Measurements from ENCODE around the gene GPR37L1.

Gene GPR37L1, protein sequence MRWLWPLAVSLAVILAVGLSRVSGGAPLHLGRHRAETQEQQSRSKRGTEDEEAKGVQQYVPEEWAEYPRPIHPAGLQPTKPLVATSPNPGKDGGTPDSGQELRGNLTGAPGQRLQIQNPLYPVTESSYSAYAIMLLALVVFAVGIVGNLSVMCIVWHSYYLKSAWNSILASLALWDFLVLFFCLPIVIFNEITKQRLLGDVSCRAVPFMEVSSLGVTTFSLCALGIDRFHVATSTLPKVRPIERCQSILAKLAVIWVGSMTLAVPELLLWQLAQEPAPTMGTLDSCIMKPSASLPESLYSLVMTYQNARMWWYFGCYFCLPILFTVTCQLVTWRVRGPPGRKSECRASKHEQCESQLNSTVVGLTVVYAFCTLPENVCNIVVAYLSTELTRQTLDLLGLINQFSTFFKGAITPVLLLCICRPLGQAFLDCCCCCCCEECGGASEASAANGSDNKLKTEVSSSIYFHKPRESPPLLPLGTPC

DNA sequence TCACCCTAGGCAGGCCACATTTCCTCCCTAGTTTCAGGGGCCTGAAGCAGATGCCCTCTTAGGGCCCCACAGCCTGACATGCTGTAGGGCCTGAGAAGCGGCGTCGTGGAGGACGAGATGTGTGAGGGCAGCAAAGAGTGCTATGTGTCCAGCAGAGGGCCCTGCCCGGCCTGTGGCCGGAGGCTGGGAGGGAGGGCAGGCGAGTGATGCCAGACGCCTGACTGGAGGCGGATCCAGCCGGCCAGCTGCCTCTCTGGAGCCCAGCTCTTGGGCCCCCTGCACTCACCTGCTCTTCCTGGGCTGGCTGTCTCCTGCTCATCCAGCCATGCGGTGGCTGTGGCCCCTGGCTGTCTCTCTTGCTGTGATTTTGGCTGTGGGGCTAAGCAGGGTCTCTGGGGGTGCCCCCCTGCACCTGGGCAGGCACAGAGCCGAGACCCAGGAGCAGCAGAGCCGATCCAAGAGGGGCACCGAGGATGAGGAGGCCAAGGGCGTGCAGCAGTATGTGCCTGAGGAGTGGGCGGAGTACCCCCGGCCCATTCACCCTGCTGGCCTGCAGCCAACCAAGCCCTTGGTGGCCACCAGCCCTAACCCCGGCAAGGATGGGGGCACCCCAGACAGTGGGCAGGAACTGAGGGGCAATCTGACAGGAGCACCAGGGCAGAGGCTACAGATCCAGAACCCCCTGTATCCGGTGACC, at the start of gene GPR37L1:
Gene GPR37L1 (plus strand): TSS at position 279 of the 697 bp plus-strand sequence. CDS start 47 bp downstream, at position 326.
- no peak for DNase-seq

DNA sequence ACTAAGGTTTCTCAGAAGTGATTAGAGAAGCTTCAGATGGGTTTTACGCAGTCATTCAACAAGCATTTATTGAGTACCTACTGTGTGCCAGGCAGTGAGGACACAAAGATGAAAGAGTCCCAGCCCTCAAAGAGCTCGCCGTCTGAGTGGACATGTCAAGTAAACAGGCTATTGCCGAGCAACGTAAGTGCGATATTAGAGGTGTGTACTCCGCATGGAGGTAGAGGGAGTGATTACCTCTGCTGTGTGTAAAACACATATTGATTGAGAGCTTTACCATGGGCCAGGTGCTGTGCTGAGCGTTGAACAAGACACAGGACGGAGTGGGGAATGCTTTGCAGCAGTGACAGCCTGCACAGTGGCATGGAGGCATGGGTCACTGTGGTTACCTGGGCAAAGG, 49.5 kb upstream of the GPR37L1 start:
- DNase-seq: no peak

DNA sequence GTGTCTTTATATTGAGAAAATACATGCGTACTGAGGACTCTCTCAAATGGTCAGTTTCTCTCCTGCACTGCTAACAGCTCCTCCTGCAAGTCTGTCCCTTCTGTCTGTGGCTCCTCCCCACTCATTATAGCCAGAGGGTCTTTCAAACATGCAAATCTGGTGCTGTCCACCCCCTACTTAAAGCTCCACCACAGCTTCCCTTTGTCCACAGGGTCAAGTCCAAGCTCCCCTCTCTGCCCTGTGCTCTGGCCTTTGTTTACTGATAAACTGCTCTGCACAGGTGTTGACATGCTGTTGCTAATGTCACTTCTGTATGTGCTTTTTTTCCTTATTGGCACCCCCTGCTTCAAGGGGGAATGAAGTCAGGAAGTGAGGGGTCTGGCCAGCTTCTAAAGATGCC, 47.7 kb upstream of the GPR37L1 start:
- no peak for DNase-seq

DNA sequence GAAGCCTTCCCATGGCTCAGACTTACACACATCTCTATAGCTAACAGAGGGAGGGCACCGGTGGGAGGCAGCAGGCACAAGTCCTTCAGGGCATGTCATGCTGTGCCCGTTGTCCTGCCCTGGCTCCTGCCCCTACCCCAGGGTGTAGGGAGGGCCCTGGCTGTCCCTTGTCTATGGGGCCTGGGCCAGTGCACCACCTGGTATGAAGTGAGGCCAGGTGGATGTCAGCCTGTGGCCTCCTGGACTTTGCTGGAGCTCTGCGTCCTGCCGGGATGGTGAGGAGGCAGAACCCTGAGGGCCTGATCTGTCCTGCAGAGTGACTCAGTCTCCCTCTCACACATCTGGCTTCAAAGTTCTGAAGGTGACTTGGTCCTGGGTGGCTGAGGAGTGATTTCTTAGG, 47.3 kb upstream of the GPR37L1 start:
- no peak for DNase-seq

DNA sequence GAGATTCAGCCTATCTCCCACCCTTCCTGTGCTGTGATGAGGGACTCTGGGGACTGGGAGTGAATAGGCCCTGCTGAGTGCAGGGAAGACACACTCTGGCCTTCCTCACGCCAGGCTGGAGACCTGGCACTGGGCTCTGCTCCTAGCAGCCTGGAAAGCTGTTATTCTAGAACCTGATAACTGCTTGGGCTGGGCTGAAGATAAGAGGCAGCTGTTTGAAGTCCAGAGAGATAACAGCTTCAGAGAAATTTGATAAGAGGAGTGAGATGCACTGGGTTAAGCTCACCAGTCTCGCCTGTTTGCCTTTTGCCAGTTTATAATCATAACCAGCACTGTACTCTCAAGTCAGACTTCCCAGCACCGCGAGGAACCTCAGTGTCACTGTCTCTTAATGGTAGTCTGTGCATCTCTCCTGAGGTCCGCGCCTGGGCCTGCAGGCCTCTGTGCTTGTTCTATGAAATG, 46.6 kb upstream of the GPR37L1 start:
- DNase-seq: no peak

DNA sequence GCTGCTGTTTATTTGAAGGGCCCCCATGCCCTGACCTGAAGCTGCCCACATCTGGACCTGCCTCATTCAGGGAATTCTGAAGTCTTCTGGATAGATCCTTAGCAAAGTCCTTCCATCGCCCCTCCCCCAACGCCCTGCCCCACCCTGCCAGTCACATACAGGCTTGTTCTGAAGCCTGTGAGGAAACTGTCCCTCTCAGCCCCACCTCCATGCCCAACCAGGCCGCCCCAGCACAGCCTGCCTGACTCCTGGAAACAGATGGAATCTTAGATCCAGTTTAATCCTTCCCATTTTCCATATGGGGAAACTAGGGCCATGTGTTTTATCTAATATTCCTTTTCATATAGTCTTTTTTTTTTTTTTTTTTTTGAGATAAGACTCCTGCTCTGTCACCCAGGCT, 44.5 kb upstream of the GPR37L1 start:
- DNase-seq: no peak

DNA sequence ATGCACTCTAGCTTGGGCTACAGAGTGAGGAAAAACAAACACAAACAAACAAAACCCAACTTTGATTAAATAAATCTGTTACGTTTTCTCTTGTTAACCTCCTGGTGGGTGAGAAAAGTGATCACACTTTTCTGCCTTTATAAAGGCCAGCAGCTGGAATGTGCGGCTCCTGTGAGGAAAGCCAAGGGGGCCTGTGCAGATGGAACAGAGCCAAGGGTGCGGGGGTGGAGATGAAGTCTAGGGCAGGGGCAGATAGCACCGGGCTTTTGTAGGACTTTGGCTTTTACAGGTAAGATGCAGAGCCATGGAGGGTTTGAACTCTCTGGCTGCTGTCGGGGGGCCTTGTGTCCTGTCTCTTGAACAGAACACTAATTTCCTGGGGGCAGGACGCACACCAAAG, 40.7 kb upstream of the GPR37L1 start:
- no peak for DNase-seq

DNA sequence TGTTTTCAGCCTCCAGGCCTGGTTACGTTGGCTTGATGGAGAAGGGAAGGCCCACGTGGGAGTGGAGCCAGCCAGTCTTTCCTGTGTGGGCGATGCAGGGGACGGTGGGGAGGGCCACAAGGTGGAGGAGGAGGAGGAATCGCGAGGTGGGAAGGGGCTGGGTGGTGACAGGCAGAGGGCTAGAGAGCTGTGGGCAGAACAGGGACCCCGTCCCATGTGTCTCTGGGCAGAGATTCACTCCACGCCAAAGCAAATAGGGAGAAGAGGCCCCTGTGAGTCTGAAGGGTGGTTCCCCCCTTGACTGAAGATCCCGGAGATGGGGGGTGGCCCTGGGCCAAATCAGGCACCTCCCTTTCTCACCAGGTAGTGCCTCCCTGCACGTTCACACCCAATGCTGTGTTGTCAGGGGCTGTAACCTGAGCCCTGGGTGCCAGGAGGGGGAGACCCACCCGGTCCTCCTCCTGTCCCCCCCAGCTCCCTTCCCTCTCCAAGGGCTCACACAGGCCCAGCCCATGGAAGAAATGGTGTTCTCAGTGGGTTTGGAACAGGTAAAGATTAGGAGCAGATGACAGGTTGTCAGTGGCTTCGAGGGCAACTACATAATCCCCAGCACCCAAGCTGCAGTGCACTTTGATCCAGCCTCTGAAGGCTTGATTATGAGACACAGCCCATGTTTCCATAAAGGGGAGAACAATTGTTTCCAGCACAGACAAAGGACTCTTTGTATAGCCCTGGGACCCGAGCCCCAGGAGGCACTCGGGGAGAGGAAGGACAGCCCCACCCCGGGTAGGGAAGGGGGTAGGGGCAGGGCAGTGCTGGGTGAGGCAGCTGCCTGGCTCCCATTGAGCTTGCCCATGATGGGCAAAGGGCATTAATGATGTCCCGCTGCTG, 37.7 kb upstream of the GPR37L1 start:
- peak; percentile 79 for DNase-seq

DNA sequence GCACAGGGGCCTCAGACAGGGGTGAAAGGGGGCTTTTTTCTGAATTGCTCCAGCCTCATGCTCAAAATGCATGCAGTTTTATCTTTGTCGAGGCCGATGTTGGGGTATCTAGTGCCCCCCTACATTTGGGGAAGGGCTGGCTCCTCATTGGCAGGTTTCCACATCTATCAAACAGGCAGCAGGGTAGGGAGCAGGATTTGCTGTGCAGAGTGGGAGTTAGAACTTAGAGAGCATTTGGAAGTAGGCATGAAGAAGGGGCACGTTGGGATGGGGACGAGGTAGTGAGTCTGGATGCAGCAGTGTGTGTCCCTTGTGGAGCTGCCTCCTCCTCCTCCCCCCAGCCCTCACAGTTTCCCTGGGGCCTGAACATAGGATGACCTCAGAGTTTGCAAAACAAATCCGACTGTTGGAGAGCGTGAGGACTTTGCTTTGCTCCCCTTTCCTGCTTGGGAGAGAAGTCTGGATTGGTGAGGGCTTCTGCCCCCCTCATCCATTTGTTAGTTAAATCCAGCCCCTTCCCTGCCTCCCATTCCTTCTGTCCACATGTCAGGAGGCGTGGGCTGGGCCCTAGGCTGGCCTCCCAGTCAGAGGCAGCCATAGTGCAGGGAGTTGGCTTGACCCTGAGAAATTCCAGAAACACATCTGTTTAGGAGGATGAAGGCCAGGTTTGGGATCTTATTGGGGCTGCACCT, 36.9 kb upstream of the GPR37L1 start:
- no peak for DNase-seq

DNA sequence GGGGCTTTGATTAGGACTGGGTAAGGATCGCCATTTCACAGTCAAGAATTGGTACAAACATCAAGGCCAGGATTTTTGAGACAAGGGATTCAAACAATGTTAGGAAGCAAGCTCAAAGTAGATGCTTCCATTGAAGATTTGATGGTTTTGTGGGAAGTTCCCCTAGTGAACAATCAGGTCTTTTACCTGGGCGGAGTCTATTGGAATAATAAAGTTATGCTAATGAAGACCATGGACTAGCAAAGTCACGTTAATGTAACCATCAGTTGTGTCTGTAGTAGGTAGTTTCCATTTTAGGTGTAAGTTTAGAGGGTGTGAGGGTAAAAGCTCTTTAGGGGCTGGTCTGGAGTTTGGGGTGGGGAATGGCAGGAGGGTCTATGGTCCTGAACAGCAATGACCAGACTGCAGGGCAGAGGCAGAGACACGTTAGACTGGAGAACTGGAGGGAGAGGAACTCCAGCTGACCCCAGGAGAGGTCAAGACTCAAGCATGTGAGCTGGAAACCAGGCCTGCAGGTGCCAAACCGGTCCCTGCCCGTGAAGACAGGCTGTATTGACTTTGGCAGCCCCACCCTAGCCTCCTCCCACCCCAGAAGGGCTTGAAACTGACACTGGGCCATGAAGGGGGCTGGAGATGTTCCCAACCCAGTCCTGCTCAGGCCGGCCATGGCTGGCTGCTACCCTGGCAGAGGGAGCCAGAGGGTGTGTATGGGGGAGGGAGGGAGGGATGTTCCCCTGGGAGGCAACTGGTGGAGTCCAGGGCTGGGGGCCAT, 36.0 kb upstream of the GPR37L1 start:
- DNase-seq: no peak

DNA sequence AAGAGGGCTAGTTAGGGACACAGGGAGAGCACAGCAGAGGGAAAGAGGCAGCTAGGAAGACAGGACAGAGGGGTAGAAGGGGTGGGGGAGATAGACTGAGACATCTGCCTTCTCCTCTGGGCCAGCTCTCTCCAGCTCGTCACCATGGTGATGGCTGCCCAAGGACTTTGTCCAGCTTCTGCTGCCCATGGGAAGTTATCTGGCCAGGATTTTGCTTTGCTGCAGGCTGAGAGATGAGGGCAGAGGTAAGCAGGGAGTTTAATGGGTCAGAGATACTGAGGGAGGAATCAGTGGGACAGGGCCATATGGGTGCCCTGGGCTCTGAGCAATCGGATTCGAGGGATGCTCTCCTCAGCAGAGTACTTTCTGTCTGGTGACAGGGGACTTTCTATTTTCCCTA, 34.5 kb upstream of the GPR37L1 start:
- no peak for DNase-seq

DNA sequence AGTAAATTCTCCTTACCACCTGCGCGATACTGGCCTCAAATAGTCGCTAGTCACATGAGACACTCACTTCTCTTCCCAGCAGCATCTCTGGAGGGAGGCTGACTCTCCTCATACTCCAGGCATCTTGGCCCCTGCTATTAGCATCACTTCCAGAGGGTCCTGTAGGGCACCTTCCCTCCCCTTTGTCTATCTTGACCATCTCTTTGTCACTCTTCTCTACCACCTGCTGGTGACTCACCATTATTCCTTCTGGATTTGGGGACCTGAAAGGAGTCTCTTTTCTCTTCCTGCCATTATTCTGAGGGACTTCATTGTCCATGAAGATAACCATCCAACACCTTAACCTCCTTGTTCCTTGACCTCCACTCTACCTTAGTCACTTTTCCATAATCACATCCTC, 31.7 kb upstream of the GPR37L1 start:
- no peak for DNase-seq

DNA sequence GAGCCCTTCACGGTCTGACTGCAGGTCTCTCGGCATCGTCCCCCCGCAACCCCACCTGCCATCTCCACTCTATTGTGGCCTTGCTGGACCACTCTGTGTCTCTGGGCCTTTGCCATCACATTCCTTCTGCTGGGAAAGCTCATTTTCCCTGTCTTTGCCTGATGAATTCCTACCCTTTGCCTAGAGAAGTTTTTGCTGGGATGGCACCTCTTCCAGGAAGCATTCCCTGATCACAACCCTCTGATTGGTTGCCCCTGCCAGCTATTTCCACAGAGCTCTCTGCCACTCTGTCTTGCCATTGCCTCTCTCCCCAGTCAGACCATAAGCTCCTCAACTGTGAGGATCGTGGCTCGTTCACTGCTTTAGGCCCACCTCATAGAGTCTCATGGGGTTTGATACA, 28.9 kb upstream of the GPR37L1 start:
- no peak for DNase-seq

DNA sequence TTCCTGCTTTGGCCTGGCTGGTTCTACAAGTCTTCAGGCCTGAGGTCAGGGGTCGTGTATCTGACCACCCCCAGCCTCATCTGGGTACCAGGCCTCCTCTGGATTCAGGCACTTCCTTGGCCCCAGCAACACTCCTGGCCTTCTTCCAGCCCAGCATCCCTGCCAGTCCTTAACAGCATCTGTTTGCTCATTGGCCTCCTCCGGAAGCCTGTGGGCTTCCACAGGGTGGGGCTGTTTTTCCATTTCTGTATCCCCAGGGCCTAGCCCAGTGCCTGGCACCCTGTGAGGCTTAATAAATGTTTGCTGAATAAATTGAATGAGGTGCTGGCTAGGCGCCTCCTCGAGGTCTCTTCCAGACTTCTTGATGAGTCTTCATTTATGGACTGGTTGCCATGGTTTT, 21.5 kb upstream of the GPR37L1 start:
- DNase-seq: peak; percentile 34

DNA sequence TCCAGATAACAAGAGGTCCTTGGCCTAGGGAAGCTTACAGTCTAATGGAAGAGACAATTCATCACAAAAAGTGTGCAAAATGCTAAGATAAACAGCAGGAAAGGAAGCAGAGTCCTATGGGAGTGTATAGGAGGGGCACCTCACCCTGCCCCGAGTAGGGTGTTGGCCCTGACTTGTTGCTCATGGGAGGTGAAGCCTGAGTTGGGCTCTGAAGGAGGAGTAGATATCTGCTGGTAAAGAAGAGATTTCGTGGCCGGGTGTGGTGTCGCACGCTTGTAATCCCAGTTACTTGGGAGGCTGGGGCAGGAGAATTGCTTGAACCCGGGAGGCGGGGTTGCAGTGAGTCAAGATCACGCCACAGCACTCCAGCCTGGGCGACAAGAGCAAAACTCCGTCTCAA, 18.6 kb upstream of the GPR37L1 start:
- no peak for DNase-seq

DNA sequence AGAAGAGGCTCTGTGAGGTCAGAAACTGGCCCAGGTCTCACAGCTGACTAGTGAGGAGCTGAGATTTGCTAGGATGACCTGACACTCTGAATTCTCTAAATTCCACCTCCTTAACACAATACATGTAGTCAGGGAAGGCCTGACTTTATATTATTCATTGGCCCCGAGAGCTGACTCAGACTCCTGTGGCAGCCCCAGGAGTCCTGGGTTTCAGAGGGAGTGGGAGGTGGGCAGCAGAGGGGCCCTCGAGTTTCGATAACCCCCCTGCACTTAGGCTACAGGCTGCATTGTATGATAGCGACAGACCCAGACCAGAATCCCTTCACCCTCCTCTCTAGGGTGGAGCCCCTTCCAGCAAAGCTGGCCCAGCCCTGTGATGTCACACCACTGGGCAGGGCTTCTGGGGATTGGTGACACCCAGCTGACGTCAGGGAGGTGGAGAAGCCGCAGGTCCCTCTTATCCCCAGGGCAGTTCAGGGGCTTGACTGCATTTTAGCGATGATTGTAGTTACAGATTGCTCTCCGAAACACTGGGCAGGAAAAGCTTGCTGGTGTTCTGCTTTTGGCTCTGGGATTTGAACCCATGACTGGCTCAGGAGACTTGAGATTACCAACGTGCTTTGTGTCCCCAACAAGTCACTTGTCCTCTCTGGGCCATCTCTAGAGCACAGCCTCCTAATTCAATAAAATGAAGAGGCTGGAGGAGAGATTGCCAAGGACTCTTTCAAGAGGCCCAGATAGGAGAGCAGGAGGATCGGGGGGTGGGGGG, 17.0 kb upstream of the GPR37L1 start:
- DNase-seq: peak; percentile 45

DNA sequence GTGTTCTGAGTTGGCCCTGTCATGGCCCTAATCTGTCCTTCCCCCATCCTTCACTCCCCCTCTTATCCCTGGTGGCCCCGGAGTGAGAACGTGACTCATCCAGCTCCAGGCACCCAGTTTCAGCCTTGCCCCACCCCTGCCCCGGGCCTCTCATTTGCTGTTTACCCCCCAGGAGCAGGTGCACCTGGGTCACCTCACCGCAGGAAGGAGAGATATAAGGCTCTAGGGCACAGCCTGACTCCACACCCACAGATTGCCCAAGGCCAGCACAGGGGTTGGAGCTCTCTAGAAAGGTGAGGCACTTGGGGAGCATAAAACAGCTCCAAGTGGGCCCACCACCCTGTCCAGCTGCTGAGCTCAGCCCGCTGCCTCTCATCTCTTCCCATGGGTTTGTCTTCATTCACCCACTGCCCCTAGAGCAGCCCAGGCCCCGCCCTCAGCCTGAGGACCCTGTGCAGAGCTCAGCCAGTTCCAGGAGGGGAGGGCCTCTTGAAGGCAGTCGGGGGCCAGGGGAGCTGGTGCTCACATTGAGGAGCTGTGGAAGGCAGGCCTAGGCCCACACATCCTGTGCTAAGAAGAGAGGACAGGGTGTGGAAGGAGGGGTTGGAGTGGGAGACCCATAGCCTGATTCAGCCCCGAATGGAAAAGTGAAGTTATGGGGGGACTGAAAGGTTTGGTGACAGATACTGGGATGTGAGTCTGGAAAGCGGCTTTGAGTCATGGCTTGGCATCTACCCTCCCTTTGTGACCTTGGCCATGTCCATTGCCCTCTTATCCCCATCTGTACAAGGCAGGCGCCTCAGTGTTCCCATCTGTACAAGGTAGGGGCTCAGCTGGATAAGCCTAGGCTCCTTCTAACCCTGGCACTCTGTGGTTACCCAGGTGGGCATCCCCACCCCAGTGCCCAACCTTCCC, 16.1 kb upstream of the GPR37L1 start:
- no peak for DNase-seq

DNA sequence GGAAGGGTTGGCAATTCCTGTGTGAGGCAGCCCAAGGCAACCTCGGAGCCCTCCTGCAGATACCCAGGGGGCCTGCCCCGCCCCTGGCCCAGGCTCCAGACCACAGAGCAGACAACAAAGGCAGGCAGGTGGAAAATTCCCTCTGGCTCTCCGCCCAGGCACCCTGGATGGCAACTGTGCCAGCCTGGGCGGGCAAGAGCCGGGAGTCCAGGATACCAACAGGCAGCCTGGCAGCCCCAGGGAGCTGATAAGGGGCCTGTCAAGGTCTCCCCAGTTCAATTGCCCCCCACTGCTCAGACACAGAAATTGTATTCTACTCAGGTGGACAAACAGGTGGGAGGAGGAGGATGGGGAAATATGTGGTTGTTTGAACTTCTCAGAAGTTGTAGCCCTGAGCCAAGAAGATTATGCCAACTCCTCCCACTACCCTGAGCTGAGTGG, 15.4 kb upstream of the GPR37L1 start:
- DNase-seq: peak; percentile 70

Measured in NCI-H2171 (cell line).